HS-27A (cell line): ENCODE measurements around the gene DHX34.
A peak's percentile ranks its signal among the peaks of the same experiment; 100 is the strongest.
"Not testable (repeated sequence)": the region's sequence is repeated elsewhere in the genome, so short reads cannot be mapped to it uniquely, and the experiment has no call there.

ENCODE experiments used
- DNase-seq: peaks from one replicate; pipeline ENCODE4 v3.0.0-alpha.2; 2012; ENCODE audit warnings: low read depth, missing footprints

DHX34 gene

DNA sequence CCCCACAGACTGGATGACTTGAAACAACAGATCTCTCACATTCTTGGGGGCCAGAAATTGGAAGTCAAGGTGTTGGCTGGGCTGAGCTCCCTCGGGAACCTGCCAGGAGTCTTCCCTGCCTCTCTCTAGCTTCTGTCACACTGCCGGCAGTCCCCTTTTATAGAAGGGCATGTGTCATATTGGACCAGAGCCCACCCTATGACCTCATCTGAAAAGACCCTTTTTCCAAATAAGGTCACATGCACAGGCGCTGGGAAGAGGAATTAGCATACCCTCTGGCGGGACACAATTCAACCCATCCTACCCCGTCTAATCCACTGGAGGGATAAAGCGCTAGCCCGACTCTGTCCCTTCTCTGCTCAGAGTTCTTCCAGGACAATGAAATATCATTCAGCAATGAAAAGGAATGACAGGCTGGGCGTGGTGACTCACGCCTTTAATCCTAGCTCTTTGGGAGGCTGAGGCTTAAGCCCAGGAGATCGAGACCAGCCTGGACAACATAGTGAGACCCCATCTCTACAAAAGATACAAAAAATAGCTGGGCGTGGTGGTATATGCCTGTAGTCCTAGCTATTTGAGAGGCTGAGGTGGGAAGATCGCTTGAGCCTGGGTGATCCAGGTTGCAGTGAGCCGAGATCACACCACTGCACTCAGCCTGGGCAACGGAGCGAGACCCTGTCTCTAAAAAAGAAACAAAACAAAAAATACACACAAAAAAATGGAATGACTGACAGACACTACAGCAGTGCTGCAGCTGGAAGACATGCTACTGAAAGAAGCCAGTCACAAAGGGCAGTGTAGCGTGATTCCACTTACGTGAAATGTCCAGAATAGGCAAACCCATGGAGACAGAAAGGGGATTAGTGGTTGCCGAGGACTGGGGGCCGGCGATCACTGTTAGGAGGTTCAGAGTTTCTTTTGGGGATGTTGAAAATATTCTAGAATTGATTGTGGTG lies 41.7 kb downstream of the DHX34 start:
- DNase-seq, result no peak

DNA sequence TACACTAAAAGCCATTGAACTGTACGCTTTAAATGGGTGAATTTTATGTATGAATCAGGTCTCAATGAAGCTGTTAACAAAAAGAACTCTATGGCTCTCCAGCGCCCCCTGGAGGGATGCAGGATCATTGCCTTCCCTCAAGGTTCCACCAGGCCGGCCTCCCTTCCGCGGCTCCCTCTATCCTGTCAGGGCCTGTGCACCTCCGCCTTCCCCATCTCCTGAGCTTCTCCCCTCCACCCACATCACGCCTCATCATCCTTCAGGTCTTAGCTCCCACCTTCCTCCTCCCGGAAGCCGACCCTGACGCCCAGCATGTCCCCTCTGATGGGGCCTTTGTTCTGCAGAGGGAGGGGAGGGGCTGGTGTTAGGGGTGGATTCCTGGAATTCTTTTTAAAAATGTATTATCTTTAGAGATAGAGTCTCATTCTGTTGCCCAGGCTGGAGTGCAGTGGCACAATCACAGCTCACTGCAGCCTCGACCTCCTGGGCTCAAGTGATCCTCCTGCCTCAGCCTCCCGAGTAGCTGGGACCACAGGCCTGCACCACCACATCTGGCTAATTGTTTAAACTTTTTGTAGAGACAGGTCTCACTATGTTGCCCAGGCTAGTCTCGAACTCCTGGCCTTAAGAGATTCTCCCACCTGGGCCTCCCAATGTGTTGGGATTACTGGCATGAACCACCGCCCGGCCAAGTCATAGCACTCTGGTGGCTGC lies 42.6 kb downstream of the DHX34 start:
- DNase-seq, result peak; percentile 39

DNA sequence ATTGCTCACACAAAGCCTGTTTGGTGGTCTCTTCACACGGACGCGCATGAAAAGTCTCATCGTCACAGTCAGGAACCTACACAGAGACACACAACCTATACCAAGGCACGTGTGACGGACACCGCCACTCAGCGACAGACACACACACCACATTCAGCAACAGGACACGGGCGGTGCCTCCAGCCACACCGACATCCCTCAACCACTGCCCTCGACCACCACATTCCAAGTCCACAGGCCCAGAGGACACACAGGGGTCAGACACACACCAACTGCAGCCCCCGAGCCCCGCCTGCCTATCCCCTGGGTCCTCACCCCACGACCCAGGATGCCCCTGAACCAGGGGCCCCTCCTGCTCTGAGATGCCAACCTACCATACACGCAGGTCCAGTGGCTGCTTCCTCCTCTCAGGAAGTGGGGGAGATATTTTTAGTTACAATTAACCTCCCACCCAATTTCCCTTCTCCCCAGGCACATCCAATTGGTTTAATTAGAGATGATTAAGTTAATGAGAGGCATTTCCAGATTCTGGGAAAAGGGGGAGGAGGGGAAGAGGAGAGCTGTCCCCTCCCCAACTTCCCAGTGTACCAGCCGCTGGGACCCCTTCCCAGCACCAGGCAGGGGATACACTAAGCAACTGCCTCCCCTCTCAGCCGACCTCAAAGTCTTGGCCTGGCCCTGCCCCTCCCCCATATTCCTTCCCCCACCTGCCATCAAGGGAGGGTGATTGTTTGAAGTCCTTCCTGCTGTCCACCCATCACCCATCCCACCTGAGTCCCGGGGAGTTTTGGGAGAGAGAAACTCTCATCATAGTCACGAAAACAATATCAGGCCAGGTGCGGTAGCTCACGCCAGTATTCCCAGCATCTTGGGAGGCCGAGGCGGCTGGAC lies 49.8 kb downstream of the DHX34 start:
- no peak for DNase-seq

DNA sequence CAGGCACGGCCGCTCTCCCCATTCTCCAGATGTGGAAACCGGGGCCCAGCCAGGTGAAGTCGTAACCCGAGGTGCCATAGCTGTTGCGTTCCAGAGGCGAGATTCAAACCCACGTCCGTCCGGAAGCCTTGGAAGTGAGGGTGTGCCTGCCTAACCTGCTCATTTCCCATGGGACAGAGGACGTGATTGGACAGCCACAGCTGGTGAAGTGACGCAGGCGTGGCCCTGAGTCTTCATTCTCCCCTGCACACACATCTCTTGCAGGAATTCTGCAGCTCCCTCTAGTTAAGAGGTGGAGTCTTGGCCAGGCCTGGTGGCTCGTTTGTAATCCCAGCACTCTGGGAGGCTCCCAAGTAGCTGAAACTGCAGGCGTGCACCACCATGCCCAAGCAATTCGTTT lies 53.4 kb downstream of the DHX34 start:
- DNase-seq, result no peak

DNA sequence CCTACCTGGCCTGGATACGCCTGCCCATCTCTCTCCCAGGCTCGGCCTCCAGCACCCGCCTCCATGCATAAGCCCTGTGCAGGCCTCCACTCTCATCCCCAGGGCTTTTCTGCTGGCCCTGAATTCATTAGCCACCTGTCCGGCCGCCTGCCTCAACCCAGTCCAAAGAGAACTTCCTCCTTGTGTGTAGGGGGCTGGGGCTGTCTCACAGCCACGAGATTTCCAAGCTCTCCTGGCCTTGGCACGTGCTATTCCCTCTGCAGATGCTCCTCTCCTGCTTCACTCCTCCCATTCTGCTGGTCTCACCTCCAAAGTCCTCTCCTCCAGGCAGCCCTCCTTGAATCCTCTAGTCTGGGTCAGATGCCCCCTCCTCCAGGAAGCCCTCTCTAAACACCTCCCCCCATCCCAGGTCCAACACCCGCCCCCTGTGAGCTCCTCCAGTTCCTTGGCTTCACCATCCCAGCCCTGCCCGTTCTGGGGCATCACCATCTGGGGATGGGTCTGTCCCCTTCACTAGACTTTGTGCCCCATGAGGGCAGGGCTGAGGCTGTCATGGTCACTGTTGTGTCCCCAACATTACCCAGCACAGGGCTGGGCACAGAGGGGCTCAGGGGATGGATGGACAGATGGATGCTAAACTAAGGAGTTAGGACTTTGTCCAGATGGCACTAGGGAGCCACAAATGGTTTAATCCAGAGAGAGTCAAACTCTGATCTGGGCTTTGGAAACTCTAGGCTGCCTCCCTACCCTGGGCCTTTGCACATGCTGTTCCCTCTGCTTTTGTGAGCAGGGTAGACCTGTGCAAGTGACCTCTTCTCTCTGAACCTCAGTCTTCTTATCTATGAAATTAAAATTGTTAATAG lies 55.5 kb downstream of the DHX34 start:
- DNase-seq, result no peak

DNA sequence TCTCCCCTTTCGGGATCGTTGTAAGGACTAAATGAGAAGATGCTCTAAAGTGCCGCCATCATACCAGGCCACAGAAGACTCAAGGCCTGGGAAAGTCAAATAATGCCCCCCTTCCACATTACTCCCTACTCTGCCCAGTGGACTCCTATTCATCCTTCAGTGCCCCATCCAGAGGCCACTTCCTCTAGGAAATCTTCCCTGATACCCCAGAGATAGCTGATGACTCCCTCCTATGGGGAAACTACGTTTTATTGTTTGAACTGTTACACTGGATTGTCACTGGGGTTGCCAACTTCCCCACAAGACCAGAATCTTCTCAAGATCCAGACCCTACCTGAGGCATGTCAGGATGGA lies 56.1 kb downstream of the DHX34 start:
- DNase-seq, result no peak

DNA sequence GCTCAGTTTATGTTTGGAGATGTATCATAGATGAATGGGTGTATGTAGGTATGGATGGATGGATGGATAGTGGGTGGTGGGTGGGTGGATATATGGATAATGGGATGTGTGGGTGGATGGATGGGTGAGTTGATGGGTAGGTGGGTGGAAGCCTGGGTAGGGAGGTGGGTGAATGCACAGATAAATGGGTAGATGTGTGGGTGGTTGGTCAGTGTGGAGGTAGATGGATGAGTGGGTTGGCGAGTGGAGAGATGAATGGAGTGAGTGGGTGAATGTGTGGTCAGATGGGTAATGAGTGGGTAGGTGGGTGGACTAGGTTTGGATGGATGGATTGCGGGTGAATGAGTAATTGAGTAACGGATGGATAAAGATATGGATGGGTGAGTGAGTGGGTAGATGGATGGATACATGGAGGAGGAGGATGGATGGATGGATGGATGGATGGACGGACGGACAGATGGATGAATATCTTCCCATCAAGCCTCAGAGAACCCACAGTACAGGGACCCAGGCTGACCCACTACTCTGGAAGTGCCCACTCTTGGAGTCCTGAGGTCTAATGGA lies 56.8 kb downstream of the DHX34 start:
- DNase-seq, result no peak

DNA sequence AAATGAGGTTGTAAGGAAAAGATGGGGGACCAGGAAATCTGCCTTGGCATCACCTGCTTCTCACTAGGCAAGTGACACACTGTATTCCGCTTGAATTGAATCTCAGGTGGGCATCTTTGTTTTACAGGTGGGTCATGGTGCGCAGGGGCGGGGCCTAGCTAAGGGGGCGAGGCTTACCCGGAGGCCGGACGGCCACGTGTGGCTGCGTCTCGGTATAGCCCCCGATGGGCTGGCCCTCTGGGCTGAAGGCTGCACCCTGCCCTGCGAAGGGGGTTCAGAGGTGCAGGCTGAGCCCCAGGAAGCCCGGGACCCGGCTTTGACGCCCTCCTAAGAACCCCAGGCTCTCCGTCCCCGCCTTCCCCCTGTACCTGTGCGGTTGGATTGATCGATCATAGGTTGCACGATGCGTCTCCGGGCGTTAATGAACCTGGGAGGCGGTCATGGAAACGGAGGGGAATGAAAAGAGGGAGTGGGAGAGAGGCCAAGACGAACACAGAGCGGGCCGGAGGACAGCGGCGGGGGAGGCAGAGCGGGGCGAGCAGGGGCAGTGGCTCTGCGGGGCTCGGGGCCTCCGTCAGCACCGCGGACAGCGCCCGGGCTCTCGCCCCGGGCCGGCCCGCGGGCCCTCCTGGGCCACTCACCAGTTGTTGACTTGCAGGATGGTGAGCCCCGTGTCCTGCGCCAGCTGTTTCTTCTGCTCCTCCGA lies 57.7 kb downstream of the DHX34 start:
- no peak for DNase-seq

DNA sequence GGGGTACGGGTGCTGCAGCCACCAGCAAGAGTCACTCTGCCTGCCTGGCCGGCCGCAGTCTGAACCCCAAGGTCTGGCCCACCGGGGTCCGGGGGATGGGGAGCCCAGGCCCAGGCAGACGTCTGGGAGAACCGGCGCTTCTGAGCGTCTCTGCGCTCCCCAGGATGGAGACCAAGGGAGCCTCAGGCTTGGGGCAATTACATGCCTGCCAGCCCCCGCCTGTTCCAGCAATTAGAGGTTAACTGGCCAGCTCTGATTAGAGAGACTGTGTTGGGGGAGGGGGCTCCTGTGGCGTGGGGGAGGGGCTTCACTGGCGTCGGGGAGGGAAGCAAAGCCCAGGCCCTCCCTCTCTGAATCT lies 58.3 kb downstream of the DHX34 start:
- no peak for DNase-seq

DNA sequence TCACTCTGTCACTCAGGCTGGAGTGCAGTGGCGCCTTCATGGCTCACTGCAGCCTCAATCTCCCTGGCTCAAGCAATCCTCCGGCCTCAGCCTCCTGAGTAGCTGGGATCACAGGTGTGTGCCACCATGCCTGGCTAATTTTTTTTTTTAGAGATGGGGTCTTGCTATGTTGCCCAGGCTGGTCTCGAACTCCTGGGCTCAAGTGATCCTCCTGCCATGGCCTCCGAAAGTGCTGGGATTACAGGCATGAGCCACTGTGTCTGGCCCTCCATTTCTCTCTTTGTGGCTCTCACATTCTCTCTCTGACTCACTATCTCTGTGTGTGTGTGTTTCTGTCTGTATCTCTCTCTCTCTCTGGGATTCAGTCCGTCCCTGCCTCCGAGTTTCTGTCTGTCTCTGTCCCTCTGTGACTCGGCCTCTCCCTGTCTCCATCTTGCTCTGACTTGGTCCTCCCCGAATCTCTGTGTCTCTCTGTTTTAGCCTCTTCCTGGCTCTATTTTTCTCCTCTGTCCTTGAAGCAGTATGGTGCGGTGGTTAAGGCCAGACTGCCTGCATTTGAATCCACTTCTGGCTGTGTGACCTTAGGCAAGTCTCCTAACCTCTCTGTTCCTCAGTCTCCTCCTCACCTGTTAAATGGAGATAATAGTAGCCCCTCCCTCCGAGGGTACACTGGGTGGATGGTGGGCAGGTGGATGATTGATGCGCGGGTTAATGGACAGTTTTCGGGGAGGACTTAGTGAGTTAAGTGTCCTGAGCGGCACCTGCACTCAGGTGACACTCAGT lies 59.2 kb downstream of the DHX34 start:
- DNase-seq, result no peak

DNA sequence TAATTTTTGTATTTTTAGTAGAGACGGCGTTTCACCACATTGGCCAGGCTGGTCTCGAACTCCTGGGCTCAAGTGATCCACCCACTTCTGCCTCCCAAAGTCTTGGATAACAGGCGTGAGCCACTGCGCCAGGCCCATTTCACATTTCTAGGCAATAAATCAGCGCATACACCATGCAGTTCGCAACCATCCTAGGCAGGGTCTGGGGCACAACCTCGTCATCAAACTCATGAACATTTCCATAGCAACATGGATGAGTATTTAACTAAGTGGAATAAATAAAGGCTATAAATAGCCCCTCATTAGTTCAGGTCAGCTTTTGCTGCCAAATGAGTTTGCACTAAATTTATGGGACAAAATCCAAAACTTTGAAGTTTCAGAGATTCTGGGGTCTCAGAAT lies 62.0 kb downstream of the DHX34 start:
- no peak for DNase-seq

DNA sequence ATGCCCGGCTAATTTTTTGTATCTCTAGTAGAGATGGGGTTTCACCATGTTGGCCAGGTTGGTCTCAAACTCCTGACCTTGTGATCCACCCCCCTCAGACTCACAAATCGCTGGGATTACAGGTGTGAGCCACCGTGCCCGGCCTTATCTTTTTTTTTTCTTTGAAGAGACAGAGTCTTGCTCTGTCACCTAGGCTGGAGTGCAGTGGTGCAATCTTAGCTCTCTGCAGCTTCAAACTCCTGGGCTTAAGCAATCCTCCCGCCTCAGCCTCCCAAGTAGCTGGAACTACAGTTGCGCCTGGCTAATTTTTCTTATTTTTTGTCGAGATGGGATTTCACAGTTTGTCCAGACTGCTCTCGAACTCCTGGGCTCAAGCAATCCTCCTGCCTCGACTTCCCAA lies 62.6 kb downstream of the DHX34 start:
- not testable (repeated sequence) for DNase-seq

DNA sequence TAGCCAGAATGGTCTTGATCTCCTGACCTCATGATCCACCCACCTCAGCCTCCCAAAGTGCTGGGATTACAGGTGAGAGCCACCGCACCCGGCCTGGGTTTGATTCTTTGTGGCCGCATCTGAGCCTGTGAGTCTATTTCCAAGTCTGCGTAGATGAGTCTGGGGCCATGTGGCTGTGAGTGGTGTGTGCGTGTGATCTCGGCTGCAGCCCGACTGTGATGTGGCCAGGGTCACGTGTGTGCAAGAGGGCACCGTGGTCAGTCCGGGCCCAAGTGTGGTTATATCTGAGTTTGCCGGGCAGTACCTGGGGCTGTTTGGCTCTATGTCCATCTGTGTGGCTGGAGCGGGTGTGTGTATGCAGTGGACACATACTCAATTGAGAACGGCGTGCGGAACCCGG lies 64.8 kb downstream of the DHX34 start:
- DNase-seq, result no peak

DNA sequence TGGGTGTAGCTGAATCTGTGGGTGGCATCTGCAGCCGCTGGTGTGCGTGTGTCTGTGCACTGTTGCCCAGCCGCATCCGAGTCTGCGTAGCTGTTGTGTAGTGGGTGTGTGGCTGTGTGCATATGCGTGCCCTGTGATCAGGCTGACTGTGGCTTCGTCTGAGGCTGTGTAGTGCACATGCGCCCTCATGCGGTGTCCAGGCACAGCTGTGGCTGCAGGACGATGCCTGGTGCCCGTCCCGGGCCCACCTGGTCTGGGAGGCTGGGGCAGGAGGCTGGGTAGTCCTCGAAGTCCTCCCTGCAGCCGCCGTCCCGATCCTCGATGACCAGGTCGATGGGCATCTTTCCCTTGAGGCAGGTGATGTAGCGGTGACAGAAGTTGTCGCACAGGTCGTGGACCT lies 65.4 kb downstream of the DHX34 start:
- no peak for DNase-seq

DNA sequence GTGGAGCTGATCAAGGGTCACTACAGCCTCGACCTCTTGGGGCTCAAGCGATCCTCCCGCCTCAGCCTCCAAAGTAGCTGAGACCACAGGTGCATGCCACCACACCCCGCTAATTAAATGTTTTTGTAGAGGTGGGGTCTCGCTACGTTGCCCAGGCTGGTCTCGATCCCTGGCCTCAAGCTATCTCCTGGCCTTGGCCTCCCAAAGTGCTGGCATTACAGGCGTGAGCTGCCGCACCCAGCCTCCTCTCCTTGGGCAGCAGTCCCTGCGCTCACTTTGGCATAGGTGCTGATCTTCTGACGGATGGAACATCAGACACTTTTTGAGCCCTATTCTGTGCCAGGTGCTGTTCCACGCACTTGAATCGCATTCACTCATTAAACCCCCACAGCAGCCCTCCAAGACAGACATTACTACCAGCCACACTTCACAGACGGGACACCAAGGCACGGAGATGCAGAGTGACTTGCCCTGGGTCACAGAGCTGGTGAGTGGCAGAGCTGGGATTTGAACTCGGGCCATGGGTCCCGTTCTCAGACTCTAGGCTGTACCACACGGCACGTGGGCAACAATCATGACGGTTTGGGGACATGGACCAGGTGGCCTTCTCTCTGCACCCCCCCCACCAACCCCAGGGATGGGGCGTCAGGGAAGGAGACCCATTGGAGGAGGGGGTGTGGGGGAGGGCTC lies 67.0 kb downstream of the DHX34 start:
- no peak for DNase-seq

DNA sequence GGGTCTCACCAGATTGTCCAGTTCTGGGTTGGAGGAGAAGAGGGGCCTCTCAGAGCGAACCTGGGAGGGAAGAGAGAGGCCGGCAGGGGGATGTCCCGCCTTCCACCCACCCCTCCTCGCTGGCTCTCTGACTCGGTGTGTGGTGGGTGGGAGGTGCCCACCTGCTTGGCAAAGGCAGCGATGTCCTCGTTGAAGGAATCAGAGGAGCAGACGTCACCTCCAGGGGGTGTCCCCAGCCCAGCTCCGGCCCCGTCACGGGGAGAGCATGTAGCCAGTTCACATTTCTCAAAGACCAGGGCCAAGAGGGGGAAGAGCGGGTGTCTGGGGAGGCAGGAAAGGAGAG lies 67.5 kb downstream of the DHX34 start:
- no peak for DNase-seq

DNA sequence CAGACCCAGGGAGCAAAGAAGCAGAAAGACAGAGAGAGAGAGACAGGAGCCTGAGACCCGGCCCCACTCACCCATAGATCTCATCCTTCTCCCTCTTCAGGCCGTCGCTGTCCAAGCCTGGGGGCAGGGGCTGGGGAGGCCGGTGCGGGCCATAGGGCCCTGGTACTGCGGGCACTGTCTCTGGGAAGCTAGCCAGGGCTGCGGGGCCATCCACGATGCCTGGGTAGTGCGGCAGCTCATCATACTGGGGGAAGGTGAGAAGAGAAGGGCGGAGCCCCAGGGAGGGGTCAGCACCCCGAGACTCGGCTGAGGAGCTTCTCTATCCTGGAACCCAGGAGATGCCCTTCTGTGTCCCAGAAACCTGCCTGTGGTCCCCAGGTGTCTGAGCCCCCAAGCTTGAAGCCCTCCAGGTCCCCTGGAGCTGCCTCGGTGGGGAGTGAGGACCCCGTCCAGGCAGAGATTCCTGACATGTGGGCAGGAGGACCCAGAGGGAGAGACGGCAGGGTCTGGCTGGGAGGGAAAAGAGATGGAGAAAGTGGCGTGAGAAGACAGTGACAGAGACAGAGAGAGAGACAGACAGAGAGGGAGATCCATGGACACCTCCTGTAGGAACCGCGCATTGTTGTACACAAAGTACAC lies 68.1 kb downstream of the DHX34 start:
- DNase-seq, result no peak

DNA sequence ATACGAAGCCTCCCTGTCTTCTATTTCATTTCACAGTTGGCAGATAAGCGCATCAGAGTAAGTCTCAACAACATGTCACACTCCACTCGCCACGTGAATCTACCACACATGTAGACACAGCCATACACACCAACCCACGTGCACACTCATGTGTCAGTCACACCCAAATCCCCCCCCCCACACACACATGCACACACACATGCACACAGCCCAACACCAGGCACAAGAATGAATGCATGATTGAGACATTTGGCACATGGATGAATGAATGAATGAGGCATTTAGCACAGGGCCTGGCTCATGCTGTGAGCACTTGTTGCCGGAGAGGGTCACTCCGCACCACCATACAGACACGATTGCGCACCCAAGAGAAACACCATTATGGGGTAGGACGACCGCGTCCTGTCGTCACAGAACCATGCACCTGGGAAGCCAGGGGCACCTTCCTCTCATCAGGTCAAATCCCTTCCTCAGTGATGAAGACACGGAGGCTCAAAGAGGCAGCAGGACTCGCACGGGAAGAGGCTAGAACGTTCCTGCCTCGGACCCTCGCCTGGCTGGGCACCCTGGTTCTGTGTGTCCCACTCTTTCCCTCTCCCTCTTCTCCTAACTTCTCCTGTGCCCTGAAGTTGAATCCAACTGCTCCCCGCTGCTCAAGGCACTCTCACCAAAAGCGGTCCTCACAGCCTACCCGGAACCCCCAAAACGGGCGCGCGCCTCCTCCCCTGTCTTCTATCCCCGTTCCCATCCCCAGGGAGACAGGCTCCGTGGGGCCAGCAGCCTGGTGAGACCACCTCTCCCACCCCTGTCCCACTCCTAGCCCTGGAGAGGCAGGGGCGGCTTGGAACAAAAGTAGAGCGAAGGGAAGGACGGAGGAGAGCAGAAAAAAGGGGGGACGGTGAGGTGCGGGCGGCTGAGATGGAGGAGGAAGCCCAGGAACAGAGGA lies 68.9 kb downstream of the DHX34 start:
- DNase-seq, result no peak
